Tibial artery (tissue), 4 donors: Measurements from ENCODE around the gene SYT6.

Source experiments
- DNase-seq, 2 donors: peaks; one replicate each; pipeline ENCODE4 v3.0.0-alpha.2; 2019
- H3K27ac ChIP-seq, 2 donors: fragments of 200-600 bp; sonication (generic) in 1 of 2; 1 replicate in 1 of 2; 2 replicates in 1 of 2; pipeline ENCODE4 v1.5.1; 2018 to 2019; ENCODE audit warnings: mild to moderate bottlenecking in 1 of 2
- H3K27me3 ChIP-seq, 2 donors: fragments of 200-600 bp; sonication (generic) in 1 of 2; one replicate each; pipeline versions ENCODE4 v1.5.1 to v1.6.0; 2016 to 2019
- H3K36me3 ChIP-seq, 3 donors: fragments of 200-600 bp; sonication (generic) in 2 of 3; one replicate each; pipeline ENCODE4 v1.5.1; 2016 to 2019; ENCODE audit warnings: mild to moderate bottlenecking in 2 of 3
- H3K4me1 ChIP-seq, 4 donors: fragments of 200-600 bp; sonication (generic) in 2 of 4; 1 replicate in 3 of 4; 2 replicates in 1 of 4; pipeline ENCODE4 v1.5.1; 2016 to 2019
- H3K4me3 ChIP-seq, 2 donors: fragments of 200-600 bp; sonication (generic) in 1 of 2; 1 replicate in 1 of 2; 2 replicates in 1 of 2; pipeline ENCODE4 v1.5.1; 2018 to 2019; ENCODE audit warnings: mild to moderate bottlenecking in 2 of 2
- H3K9me3 ChIP-seq, 3 donors: fragments of 200-600 bp; sonication (generic) in 1 of 3; one replicate each; pipeline ENCODE4 v1.5.1; 2016 to 2019
- CTCF ChIP-seq, 2 experiments: fragments of 200-600 bp in 1 of 2; fragments of 450-650 bp in 1 of 2; IDR thresholded peaks; one replicate each; pipeline ENCODE4 v1.5.1; 2017 to 2019; ENCODE audit warnings: antibody characterized with exemption in 2 of 2, mild to moderate bottlenecking in 1 of 2, moderate library complexity in 1 of 2
- intact Hi-C: fragments of 100-400 bp; cut with DNase I; formaldehyde crosslinking; loops from one replicate; pipeline ENCODE4 v1.15.0; 2023; ENCODE audit warnings: low total_unique reads

SYT6 gene

GRCh38 chr1:114082867-114083585 lies 70.6 kb downstream of the SYT6 start:
- Histone ChIP-seq H3K9me3 (no peaks in the 10 kb centered on the region), H3K4me3 (no peak overlapping the region), H3K4me1 (peaks cover 0 to 20% (median 7%) of the 10 kb centered on the region in 4 donors), H3K27me3 (peaks cover 0 to 6% of the 10 kb centered on the region in 2 donors), H3K27ac (no peak overlapping the region), H3K36me3 (no peaks in the 10 kb centered on the region)
- TF ChIP-seq CTCF (IDR thresholded peaks at IDR 0.05) = no peak
- DNase-seq = no peak
- intact Hi-C loops = no loop called here

- Histone ChIP-seq H3K27ac (no peak overlapping the region), H3K4me3 (no peak overlapping the region), H3K27me3 (peaks cover 0 to under 1% of the 10 kb centered on the region in 2 donors), H3K9me3 (no peaks in the 10 kb centered on the region), H3K4me1 (peaks cover 0 to 20% (median 7%) of the 10 kb centered on the region in 4 donors), H3K36me3 (no peaks in the 10 kb centered on the region)
- intact Hi-C loops = no loop called here
- no peak for TF ChIP-seq CTCF (IDR thresholded peaks at IDR 0.05)
- no peak for DNase-seq
Measured at GRCh38 chr1:114082304-114082630, 71.4 kb downstream of the SYT6 start.

- H3K27me3 ChIP-seq = no peaks in the 10 kb centered on the region
- H3K9me3 ChIP-seq = no peaks in the 10 kb centered on the region
- no peak overlapping the region for H3K4me3 ChIP-seq
- intact Hi-C loops = no loop called here
- TF ChIP-seq CTCF (IDR thresholded peaks at IDR 0.05) = no peak
- DNase-seq = peak; percentile 48 to 69
- no peaks in the 10 kb centered on the region for H3K36me3 ChIP-seq
- peaks cover 0 to 20% (median 7%) of the 10 kb centered on the region in 4 donors for H3K4me1 ChIP-seq
- H3K27ac ChIP-seq = peak overlapping the region in 1 of 2 donors; percentile 37
Measured at GRCh38 chr1:114081437-114082303, 72.0 kb downstream of the SYT6 start.

GRCh38 chr1:114080511-114081436 lies 72.9 kb downstream of the SYT6 start:
- H3K4me1 ChIP-seq = peaks cover 0 to 20% (median 7%) of the 10 kb centered on the region in 4 donors
- no peak for DNase-seq
- H3K27ac ChIP-seq = peak overlapping the region in 1 of 2 donors; percentile 37
- no peaks in the 10 kb centered on the region for H3K36me3 ChIP-seq
- H3K27me3 ChIP-seq = no peaks in the 10 kb centered on the region
- TF ChIP-seq CTCF (IDR thresholded peaks at IDR 0.05) = no peak
- no peak overlapping the region for H3K4me3 ChIP-seq
- H3K9me3 ChIP-seq = no peaks in the 10 kb centered on the region
- intact Hi-C loops = no loop called here

GRCh38 chr1:114079596-114080190 lies 74.0 kb downstream of the SYT6 start:
- H3K4me1 ChIP-seq = peaks cover 0 to 20% (median 7%) of the 10 kb centered on the region in 4 donors
- intact Hi-C loops = no loop called here
- H3K4me3 ChIP-seq = no peak overlapping the region
- no peaks in the 10 kb centered on the region for H3K9me3 ChIP-seq
- TF ChIP-seq CTCF (IDR thresholded peaks at IDR 0.05) = no peak
- H3K36me3 ChIP-seq = no peaks in the 10 kb centered on the region
- DNase-seq = no peak
- H3K27ac ChIP-seq = no peak overlapping the region
- no peaks in the 10 kb centered on the region for H3K27me3 ChIP-seq
